ENCODE results near the gene CCDC85C. TPM values are rescaled to one million over a fixed set of nuclear protein-coding genes. Genes with fewer than 3 reads are reported as not detected.

CCDC85C gene
- total RNA-seq, 2 donors from 2014 or later = 54.0 to 73.4 TPM

- Histone ChIP-seq H3K27ac (no peak overlapping the region), H3K4me1 (peaks cover 26% of the 10 kb centered on the region), H3K9me3 (no peaks in the 10 kb centered on the region), H3K9ac (ENCODE audit: low read depth in 2 of 2, low read length in 2 of 2) (no peak overlapping the region), H3K4me3 (no peak overlapping the region), H3K27me3 (no peaks in the 10 kb centered on the region), H3K36me3 (no peaks in the 10 kb centered on the region)
- TF ChIP-seq CTCF (IDR thresholded peaks at IDR 0.05) = no peak
- intact Hi-C loops (cut with DNase I) = no loop called here
- no peak for DNase-seq
Measured at GRCh38 chr14:99521176-99522024, 82.6 kb downstream of the CCDC85C start.

GRCh38 chr14:99520571-99521081 is 83.4 kb downstream of the CCDC85C start:
- intact Hi-C loops (cut with DNase I) = no loop called here
- H3K36me3 ChIP-seq = no peaks in the 10 kb centered on the region
- H3K4me1 ChIP-seq = peaks cover 24% of the 10 kb centered on the region
- no peak overlapping the region for H3K9ac ChIP-seq (ENCODE audit: low read depth in 2 of 2, low read length in 2 of 2)
- no peaks in the 10 kb centered on the region for H3K27me3 ChIP-seq
- H3K4me3 ChIP-seq = no peak overlapping the region
- TF ChIP-seq CTCF (IDR thresholded peaks at IDR 0.05) = no peak
- no peak overlapping the region for H3K27ac ChIP-seq
- no peak for DNase-seq
- no peaks in the 10 kb centered on the region for H3K9me3 ChIP-seq

- Histone ChIP-seq H3K4me3 (no peak overlapping the region), H3K9ac (ENCODE audit: low read depth in 2 of 2, low read length in 2 of 2) (no peak overlapping the region), H3K36me3 (no peaks in the 10 kb centered on the region), H3K4me1 (peaks cover 17% of the 10 kb centered on the region), H3K27me3 (no peaks in the 10 kb centered on the region), H3K27ac (no peak overlapping the region), H3K9me3 (no peaks in the 10 kb centered on the region)
- TF ChIP-seq CTCF (IDR thresholded peaks at IDR 0.05) = no peak
- intact Hi-C loops (cut with DNase I) = loop anchor here (2.0 to 10.0 kb wide), 2 partner anchors 109 to 365 kb away; no protein-coding TSS in a partner anchor
- DNase-seq = no peak
Measured at GRCh38 chr14:99519931-99520421, 84.0 kb downstream of the CCDC85C start.

GRCh38 chr14:99519347-99519881 is 84.6 kb downstream of the CCDC85C start:
- no peak for DNase-seq
- Histone ChIP-seq H3K9me3 (no peaks in the 10 kb centered on the region), H3K4me1 (peaks cover 13% of the 10 kb centered on the region), H3K4me3 (no peak overlapping the region), H3K36me3 (no peaks in the 10 kb centered on the region), H3K27ac (no peak overlapping the region), H3K27me3 (no peaks in the 10 kb centered on the region), H3K9ac (ENCODE audit: low read depth in 2 of 2, low read length in 2 of 2) (no peak overlapping the region)
- no peak for TF ChIP-seq CTCF (IDR thresholded peaks at IDR 0.05)
- intact Hi-C loops (cut with DNase I) = loop anchor here (2.0 to 10.0 kb wide), 2 partner anchors 109 to 365 kb away; no protein-coding TSS in a partner anchor

GRCh38 chr14:99518441-99519346 is 85.3 kb downstream of the CCDC85C start:
- Histone ChIP-seq H3K27ac (no peak overlapping the region), H3K27me3 (no peaks in the 10 kb centered on the region), H3K9me3 (no peaks in the 10 kb centered on the region), H3K4me1 (peaks cover 6% of the 10 kb centered on the region), H3K4me3 (no peak overlapping the region), H3K9ac (ENCODE audit: low read depth in 2 of 2, low read length in 2 of 2) (no peak overlapping the region), H3K36me3 (no peaks in the 10 kb centered on the region)
- peak; percentile 96 for TF ChIP-seq CTCF (IDR thresholded peaks at IDR 0.05)
- peak; percentile 86 for DNase-seq
- intact Hi-C loops (cut with DNase I) = loop anchor here (2.0 to 10.0 kb wide), 2 partner anchors 110 to 366 kb away; no protein-coding TSS in a partner anchor

Measured in colonic mucosa (tissue), 4 donors.